Ishikawa (cell line): ENCODE measurements around the gene SRC.

ENCODE experiments used
- CEBPB ChIP-seq: IDR thresholded peaks from 2 replicates; pipeline ENCODE4 v1.6.1; 2012
- CREB1 ChIP-seq: IDR thresholded peaks from 2 replicates; pipeline ENCODE4 v1.6.1; 2012; ENCODE audit warnings: low read depth
- EGR1 ChIP-seq: IDR thresholded peaks from 2 replicates; pipeline ENCODE4 v1.6.1; 2012
- EP300 ChIP-seq: IDR thresholded peaks from 2 replicates; pipeline ENCODE4 v1.6.1; 2012; ENCODE audit warnings: borderline replicate concordance
- FOXM1 ChIP-seq: IDR thresholded peaks from 2 replicates; pipeline ENCODE4 v1.6.1; 2012; ENCODE audit warnings: low read depth, borderline replicate concordance
- MAX ChIP-seq: IDR thresholded peaks from 2 replicates; pipeline ENCODE4 v1.6.1; 2012
- NFIC ChIP-seq: IDR thresholded peaks from 2 replicates; pipeline ENCODE4 v1.6.1; 2012
- RAD21 ChIP-seq: IDR thresholded peaks from 2 replicates; pipeline ENCODE4 v1.6.1; 2012; ENCODE audit warnings: low read depth
- TAF1 ChIP-seq: IDR thresholded peaks from 2 replicates; pipeline ENCODE4 v1.6.1; 2012; ENCODE audit warnings: low read depth, mild to moderate bottlenecking
- TCF12 ChIP-seq: IDR thresholded peaks from 2 replicates; pipeline ENCODE4 v1.6.1; 2012; ENCODE audit warnings: low read depth
- TEAD4 ChIP-seq: IDR thresholded peaks from 2 replicates; pipeline ENCODE4 v1.6.1; 2012
- YY1 ChIP-seq: IDR thresholded peaks from 2 replicates; pipeline ENCODE4 v1.6.1; 2012; ENCODE audit warnings: low read depth
- ZBTB7A ChIP-seq: IDR thresholded peaks from 2 replicates; pipeline ENCODE4 v1.6.1; 2012; ENCODE audit warnings: low read depth
- TF ChIP-seq, protein P1 (sequence below): IDR thresholded peaks from 2 replicates; pipeline ENCODE4 v1.6.1; 2012; ENCODE audit warnings: low read depth, mild to moderate bottlenecking
- TF ChIP-seq, protein P2 (sequence below): IDR thresholded peaks from 2 replicates; pipeline ENCODE4 v1.6.1; 2012

SRC gene

GRCh38 chr20:37358366-37359150 lies 12.6 kb downstream of the SRC start:
- no peak for TF ChIP-seq TEAD4
- no peak for TF ChIP-seq YY1
- no peak for TF ChIP-seq CEBPB
- TF ChIP-seq EGR1, result no peak
- TF ChIP-seq MAX, result no peak
- TF ChIP-seq, protein P1, sequence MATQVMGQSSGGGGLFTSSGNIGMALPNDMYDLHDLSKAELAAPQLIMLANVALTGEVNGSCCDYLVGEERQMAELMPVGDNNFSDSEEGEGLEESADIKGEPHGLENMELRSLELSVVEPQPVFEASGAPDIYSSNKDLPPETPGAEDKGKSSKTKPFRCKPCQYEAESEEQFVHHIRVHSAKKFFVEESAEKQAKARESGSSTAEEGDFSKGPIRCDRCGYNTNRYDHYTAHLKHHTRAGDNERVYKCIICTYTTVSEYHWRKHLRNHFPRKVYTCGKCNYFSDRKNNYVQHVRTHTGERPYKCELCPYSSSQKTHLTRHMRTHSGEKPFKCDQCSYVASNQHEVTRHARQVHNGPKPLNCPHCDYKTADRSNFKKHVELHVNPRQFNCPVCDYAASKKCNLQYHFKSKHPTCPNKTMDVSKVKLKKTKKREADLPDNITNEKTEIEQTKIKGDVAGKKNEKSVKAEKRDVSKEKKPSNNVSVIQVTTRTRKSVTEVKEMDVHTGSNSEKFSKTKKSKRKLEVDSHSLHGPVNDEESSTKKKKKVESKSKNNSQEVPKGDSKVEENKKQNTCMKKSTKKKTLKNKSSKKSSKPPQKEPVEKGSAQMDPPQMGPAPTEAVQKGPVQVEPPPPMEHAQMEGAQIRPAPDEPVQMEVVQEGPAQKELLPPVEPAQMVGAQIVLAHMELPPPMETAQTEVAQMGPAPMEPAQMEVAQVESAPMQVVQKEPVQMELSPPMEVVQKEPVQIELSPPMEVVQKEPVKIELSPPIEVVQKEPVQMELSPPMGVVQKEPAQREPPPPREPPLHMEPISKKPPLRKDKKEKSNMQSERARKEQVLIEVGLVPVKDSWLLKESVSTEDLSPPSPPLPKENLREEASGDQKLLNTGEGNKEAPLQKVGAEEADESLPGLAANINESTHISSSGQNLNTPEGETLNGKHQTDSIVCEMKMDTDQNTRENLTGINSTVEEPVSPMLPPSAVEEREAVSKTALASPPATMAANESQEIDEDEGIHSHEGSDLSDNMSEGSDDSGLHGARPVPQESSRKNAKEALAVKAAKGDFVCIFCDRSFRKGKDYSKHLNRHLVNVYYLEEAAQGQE, result no peak
- TF ChIP-seq CREB1, result no peak
- TF ChIP-seq TCF12, result no peak
- no peak for TF ChIP-seq FOXM1
- no peak for TF ChIP-seq ZBTB7A

GRCh38 chr20:37359331-37359730 lies 13.4 kb downstream of the SRC start:
- TF ChIP-seq, protein P1, result no peak
- TF ChIP-seq MAX, result no peak
- TF ChIP-seq EGR1, result no peak
- no peak for TF ChIP-seq CREB1
- TF ChIP-seq YY1, result no peak
- TF ChIP-seq, protein P2, sequence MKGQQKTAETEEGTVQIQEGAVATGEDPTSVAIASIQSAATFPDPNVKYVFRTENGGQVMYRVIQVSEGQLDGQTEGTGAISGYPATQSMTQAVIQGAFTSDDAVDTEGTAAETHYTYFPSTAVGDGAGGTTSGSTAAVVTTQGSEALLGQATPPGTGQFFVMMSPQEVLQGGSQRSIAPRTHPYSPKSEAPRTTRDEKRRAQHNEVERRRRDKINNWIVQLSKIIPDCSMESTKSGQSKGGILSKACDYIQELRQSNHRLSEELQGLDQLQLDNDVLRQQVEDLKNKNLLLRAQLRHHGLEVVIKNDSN, result no peak
- TF ChIP-seq RAD21, result no peak
- no peak for TF ChIP-seq NFIC
- TF ChIP-seq CEBPB, result no peak
- no peak for TF ChIP-seq TCF12
- TF ChIP-seq TEAD4, result no peak

GRCh38 chr20:37359836-37360235 lies 13.9 kb downstream of the SRC start:
- TF ChIP-seq CREB1 (no peak), FOXM1 (no peak), TEAD4 (no peak), TCF12 (no peak), YY1 (no peak)
- TF ChIP-seq, protein P2, result no peak

DNA sequence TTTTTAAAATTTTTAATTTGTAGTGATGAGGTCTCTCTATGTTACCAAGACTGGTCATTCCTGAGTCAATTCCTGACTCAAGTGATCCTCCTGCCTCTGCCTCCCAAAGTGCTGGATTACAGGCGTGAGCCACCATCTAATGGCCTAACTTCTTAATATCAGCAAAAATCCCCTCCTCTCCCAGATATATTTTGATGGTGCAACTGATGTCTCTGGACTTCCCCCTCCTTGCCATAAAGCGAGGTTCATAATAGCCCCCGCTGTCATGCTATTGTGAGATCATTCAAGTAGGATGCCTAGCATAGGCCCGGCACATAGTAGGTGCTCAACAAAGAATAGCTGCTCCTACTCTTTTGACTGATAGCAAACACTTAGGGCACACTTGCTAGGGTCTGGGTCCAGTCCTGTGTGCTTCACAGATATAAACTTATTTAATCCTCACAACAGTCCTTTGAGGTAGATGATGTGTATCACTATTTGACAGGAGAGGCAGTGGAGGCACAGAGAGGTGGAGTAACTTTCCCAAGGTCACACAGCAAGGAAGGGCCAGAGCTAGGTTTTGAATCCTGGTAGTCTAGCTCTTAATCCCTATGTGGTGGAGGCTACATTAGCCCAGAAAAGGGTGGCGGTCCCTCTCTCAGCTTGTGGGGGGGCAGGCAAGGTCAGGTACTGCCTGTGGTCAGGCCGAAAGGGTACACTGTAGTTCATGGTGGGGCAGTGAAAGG lies 14.6 kb downstream of the SRC start:
- TF ChIP-seq FOXM1, result no peak
- TF ChIP-seq YY1, result no peak
- no peak for TF ChIP-seq RAD21
- TF ChIP-seq EGR1, result no peak
- no peak for TF ChIP-seq TAF1
- TF ChIP-seq MAX, result no peak
- no peak for TF ChIP-seq CREB1
- no peak for TF ChIP-seq ZBTB7A
- TF ChIP-seq, protein P1, result no peak
- TF ChIP-seq TEAD4, result no peak
- no peak for TF ChIP-seq NFIC
- TF ChIP-seq, protein P2, result no peak
- no peak for TF ChIP-seq CEBPB
- TF ChIP-seq EP300, result no peak
- TF ChIP-seq TCF12, result no peak
